ENCODE measurements around the gene PIK3C2G.
"Not testable (repeated sequence)": the region's sequence is repeated elsewhere in the genome, so short reads cannot be mapped to it uniquely, and the experiment has no call there.

DNA sequence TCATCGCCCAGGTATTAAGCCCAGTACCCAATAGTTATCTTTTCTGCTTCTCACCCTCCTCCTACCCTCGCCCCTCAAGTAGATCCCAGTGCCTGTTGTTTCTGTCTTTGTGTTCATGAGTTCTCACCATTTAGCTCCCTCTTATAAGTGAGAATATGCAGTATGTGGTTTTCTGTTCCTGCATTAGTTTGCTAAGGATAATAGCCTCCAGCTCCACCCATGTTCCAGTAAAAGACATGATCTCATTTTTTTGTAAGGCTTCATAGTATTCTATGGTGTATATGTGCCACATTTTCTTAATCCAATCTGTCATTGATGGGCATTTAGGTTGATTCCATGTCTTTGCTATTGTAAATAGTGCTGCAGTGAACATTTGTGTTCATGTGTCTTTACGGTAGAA lies 281.2 kb downstream of the PIK3C2G start:
- not testable (repeated sequence) for TF ChIP-seq POLR2A (IDR thresholded peaks at IDR 0.05); POLR2AphosphoS5 (IDR thresholded peaks at IDR 0.05; ENCODE audit: insufficient read depth in 1 of 2, low read depth in 1 of 2)
- TF ChIP-seq, protein P1, sequence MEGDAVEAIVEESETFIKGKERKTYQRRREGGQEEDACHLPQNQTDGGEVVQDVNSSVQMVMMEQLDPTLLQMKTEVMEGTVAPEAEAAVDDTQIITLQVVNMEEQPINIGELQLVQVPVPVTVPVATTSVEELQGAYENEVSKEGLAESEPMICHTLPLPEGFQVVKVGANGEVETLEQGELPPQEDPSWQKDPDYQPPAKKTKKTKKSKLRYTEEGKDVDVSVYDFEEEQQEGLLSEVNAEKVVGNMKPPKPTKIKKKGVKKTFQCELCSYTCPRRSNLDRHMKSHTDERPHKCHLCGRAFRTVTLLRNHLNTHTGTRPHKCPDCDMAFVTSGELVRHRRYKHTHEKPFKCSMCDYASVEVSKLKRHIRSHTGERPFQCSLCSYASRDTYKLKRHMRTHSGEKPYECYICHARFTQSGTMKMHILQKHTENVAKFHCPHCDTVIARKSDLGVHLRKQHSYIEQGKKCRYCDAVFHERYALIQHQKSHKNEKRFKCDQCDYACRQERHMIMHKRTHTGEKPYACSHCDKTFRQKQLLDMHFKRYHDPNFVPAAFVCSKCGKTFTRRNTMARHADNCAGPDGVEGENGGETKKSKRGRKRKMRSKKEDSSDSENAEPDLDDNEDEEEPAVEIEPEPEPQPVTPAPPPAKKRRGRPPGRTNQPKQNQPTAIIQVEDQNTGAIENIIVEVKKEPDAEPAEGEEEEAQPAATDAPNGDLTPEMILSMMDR (IDR thresholded peaks at IDR 0.05), result not testable (repeated sequence)

Data from vagina (tissue), 2 donors.